ENCODE measurements around the gene KCNG3. TPM values are rescaled to one million over a fixed set of nuclear protein-coding genes. Genes with fewer than 3 reads are reported as not detected.

KCNG3 gene
- total RNA-seq, 1 experiment from 2014 or later, result 0.94 TPM

GRCh38 chr2:42480402-42480801 lies 13.4 kb downstream of the KCNG3 start:
- intact Hi-C loops (cut with micrococcal nuclease; ENCODE audit: unreplicated experiment), result no loop called here
- Mint-ChIP-seq H3K36me3 (ENCODE audit: insufficient read depth, unreplicated experiment) (no peaks in the 10 kb centered on the region), H3K9me3 (ENCODE audit: low read depth, unreplicated experiment) (no peaks in the 10 kb centered on the region), H3K4me1 (ENCODE audit: low read depth, unreplicated experiment) (no peaks in the 10 kb centered on the region), H3K27me3 (ENCODE audit: unreplicated experiment) (no peaks in the 10 kb centered on the region), H3K4me3 (ENCODE audit: low read depth, unreplicated experiment) (no peak overlapping the region), H3K27ac (ENCODE audit: unreplicated experiment) (no peak overlapping the region)
- no peak for DNase-seq
- CTCF ChIA-PET, result no interaction called here
- no TSS peak for BruUV-seq (replicated peaks)
- no peak for TF ChIP-seq CTCF (IDR thresholded peaks at IDR 0.05; ENCODE audit: unreplicated experiment)

- Mint-ChIP-seq H3K9me3 (ENCODE audit: low read depth, unreplicated experiment) (no peaks in the 10 kb centered on the region), H3K27ac (ENCODE audit: unreplicated experiment) (no peak overlapping the region), H3K4me1 (ENCODE audit: low read depth, unreplicated experiment) (no peaks in the 10 kb centered on the region), H3K27me3 (ENCODE audit: unreplicated experiment) (no peaks in the 10 kb centered on the region), H3K4me3 (ENCODE audit: low read depth, unreplicated experiment) (no peak overlapping the region), H3K36me3 (ENCODE audit: insufficient read depth, unreplicated experiment) (no peaks in the 10 kb centered on the region)
- no peak for DNase-seq
- no peak for TF ChIP-seq CTCF (IDR thresholded peaks at IDR 0.05; ENCODE audit: unreplicated experiment)
- no TSS peak for BruUV-seq (replicated peaks)
- CTCF ChIA-PET, result interaction anchor here (0.7 kb wide), 1 partner anchor 18 kb away, joined by 5 read pairs; no protein-coding TSS in a partner anchor
- intact Hi-C loops (cut with micrococcal nuclease; ENCODE audit: unreplicated experiment), result no loop called here
Observed at GRCh38 chr2:42474765-42475454, 18.9 kb downstream of the KCNG3 start.

- CTCF ChIA-PET, result no interaction called here
Observed at GRCh38 chr2:42470706-42471105, 23.1 kb downstream of the KCNG3 start.

GRCh38 chr2:42464631-42465030 lies 29.2 kb downstream of the KCNG3 start:
- H3K9me3 Mint-ChIP-seq (ENCODE audit: low read depth, unreplicated experiment), result no peaks in the 10 kb centered on the region
- no peaks in the 10 kb centered on the region for H3K27me3 Mint-ChIP-seq (ENCODE audit: unreplicated experiment)
- H3K36me3 Mint-ChIP-seq (ENCODE audit: insufficient read depth, unreplicated experiment), result no peaks in the 10 kb centered on the region
- CTCF ChIA-PET, result interaction anchor here (0.6 kb wide), 1 partner anchor 61 kb away, joined by 6 read pairs; no protein-coding TSS in a partner anchor
- H3K4me3 Mint-ChIP-seq (ENCODE audit: low read depth, unreplicated experiment), result no peak overlapping the region
- no peak for DNase-seq
- no peak overlapping the region for H3K27ac Mint-ChIP-seq (ENCODE audit: unreplicated experiment)
- no peak for TF ChIP-seq CTCF (IDR thresholded peaks at IDR 0.05; ENCODE audit: unreplicated experiment)
- H3K4me1 Mint-ChIP-seq (ENCODE audit: low read depth, unreplicated experiment), result no peaks in the 10 kb centered on the region
- intact Hi-C loops (cut with micrococcal nuclease; ENCODE audit: unreplicated experiment), result no loop called here
- no TSS peak for BruUV-seq (replicated peaks)

More at GRCh38 chr2:42470706-42471105, 23.1 kb downstream of the KCNG3 start:
- no TSS peak for BruUV-seq (replicated peaks)
- no peaks in the 10 kb centered on the region for H3K27me3 Mint-ChIP-seq (ENCODE audit: unreplicated experiment)
- no peaks in the 10 kb centered on the region for H3K36me3 Mint-ChIP-seq (ENCODE audit: insufficient read depth, unreplicated experiment)
- no peaks in the 10 kb centered on the region for H3K4me1 Mint-ChIP-seq (ENCODE audit: low read depth, unreplicated experiment)
- no peak for TF ChIP-seq CTCF (IDR thresholded peaks at IDR 0.05; ENCODE audit: unreplicated experiment)
- intact Hi-C loops (cut with micrococcal nuclease; ENCODE audit: unreplicated experiment), result no loop called here
- H3K27ac Mint-ChIP-seq (ENCODE audit: unreplicated experiment), result no peak overlapping the region
- DNase-seq, result no peak
- no peak overlapping the region for H3K4me3 Mint-ChIP-seq (ENCODE audit: low read depth, unreplicated experiment)
- H3K9me3 Mint-ChIP-seq (ENCODE audit: low read depth, unreplicated experiment), result no peaks in the 10 kb centered on the region

All from Calu3 (cell line).